ENCODE measurements around the gene FAM81A. TPM values are rescaled to one million over a fixed set of nuclear protein-coding genes. Genes with fewer than 3 reads are reported as not detected.
"Not testable (repeated sequence)": the region's sequence is repeated elsewhere in the genome, so short reads cannot be mapped to it uniquely, and the experiment has no call there.

FAM81A gene
- total and polyA plus RNA-seq, 11 donors = 0.91 to 4.6 (median 3.2) TPM

GRCh38 chr15:59416816-59417215 lies 21.2 kb upstream of the FAM81A start:
- TF ChIP-seq POLR2A (IDR thresholded peaks at IDR 0.05) = no peak
- no peaks in the 10 kb centered on the region for H3K9me3 ChIP-seq
- H3K4me1 ChIP-seq = no peaks in the 10 kb centered on the region
- H3K4me3 ChIP-seq = no peak overlapping the region
- H3K27me3 ChIP-seq = no peaks in the 10 kb centered on the region
- WGBS, 4 donors = 66 to 85% (median 72%) methylated on average over 4 of the region's 4 CpGs
- intact Hi-C loops (cut with DNase I) = loop anchor here in 1 of 10 donors (10.0 kb wide), 1 partner anchor 242 kb away; no protein-coding TSS in a partner anchor
- no peaks in the 10 kb centered on the region for H3K36me3 ChIP-seq
- no peak overlapping the region for H3K27ac ChIP-seq
- DNase-seq = no peak
- no peak for ATAC-seq

DNA sequence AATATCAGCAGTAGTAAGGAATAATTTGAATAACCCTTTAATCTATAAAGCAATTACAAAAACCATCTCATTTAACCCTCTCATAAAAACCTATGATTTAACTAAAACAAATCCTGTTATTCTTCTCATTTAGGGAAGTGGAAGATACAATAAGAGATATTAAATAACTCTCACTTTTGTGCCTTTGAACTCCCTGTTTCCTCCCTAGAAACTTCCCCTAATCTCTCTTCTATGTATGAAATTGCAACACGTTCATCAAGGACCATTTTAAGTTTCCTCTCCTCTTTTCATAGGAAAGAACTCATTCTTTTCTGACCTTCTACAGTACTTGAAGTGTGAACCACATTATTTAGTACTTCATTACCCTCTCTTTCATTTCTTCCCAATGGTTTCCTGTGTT lies 18.8 kb upstream of the FAM81A start:
- TF ChIP-seq POLR2A (IDR thresholded peaks at IDR 0.05) = no peak
- TF ChIP-seq CTCF (IDR thresholded peaks at IDR 0.05) = no peak
- ATAC-seq (no peak), DNase-seq (no peak)
- Histone ChIP-seq H3K36me3 (no peaks in the 10 kb centered on the region), H3K4me3 (no peak overlapping the region), H3K4me1 (no peaks in the 10 kb centered on the region), H3K9me3 (no peaks in the 10 kb centered on the region), H3K27me3 (peaks cover 0 to 15% (median 0%) of the 10 kb centered on the region in 9 donors), H3K27ac (no peak overlapping the region)
- WGBS, 4 donors = 70 to 83% (median 75%) methylated on average over 1 of the region's 1 CpG
- intact Hi-C loops (cut with DNase I) = loop anchor here in 1 of 10 donors (10.0 kb wide), 1 partner anchor 244 kb away; no protein-coding TSS in a partner anchor

GRCh38 chr15:59420108-59420507 lies 17.9 kb upstream of the FAM81A start:
- ATAC-seq (no peak), DNase-seq (no peak)
- Histone ChIP-seq H3K4me1 (no peaks in the 10 kb centered on the region), H3K9me3 (no peaks in the 10 kb centered on the region), H3K36me3 (no peaks in the 10 kb centered on the region), H3K4me3 (no peak overlapping the region), H3K27ac (no peak overlapping the region), H3K27me3 (peaks cover 0 to 15% (median 0%) of the 10 kb centered on the region in 9 donors)
- TF ChIP-seq POLR2A (IDR thresholded peaks at IDR 0.05) (no peak), CTCF (IDR thresholded peaks at IDR 0.05) (no peak)
- WGBS, 4 donors = 72 to 88% (median 83%) methylated on average over 3 of the region's 3 CpGs
- intact Hi-C loops (cut with DNase I) = no loop called here

GRCh38 chr15:59420986-59421618 lies 16.9 kb upstream of the FAM81A start:
- no peak for TF ChIP-seq POLR2A (IDR thresholded peaks at IDR 0.05)
- no peak for TF ChIP-seq CTCF (IDR thresholded peaks at IDR 0.05)
- WGBS, 4 donors = 33 to 55% (median 40%) methylated on average over 10 to 13 of the region's 16 CpGs
- no peak overlapping the region for H3K27ac ChIP-seq
- H3K4me1 ChIP-seq = no peaks in the 10 kb centered on the region
- no peak for DNase-seq
- no peaks in the 10 kb centered on the region for H3K9me3 ChIP-seq
- ATAC-seq = no peak
- H3K36me3 ChIP-seq = no peaks in the 10 kb centered on the region
- peaks cover 0 to 15% (median 0%) of the 10 kb centered on the region in 9 donors for H3K27me3 ChIP-seq
- H3K4me3 ChIP-seq = no peak overlapping the region
- intact Hi-C loops (cut with DNase I) = no loop called here

DNA sequence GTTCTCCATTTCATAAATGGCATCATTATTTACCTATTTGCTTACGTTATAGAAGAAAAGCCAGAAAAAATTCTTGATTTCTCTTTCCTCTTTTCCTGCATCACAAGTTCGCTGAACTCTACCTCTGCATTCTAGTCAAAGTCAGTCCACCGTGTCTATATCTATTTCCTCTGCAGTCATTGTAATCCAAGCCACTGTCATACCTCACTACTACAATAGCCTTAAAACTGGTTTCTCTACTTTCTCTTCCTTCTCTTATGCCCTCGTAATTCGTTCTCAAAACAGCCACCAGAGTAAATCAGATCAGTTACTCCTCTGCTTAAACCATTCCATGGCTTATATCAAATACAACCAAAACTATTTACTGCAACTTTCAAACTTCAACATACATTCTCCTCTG lies 13.4 kb upstream of the FAM81A start:
- WGBS, 4 donors = 49 to 69% (median 61%) methylated on average over 4 to 5 of the region's 5 CpGs

DNA sequence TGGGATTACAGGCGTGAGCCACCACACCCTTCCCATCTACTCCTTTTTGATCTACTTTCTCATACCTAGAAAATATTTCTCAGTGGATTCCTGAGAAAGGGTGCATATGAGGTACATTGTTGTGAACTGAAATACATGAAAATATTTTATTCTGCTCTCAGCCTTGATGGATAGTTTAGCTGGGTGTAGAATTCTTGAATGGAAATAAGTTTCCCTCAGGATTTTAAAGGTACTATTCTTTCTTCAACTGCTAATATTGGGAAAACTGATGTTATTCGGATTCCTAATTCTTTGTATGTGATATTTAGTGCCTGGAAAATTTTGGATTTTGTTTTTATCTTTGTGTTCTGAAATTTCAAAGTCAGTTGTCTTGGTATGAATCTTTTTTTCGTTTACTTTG lies 9.1 kb upstream of the FAM81A start:
- H3K27ac ChIP-seq; H3K36me3 ChIP-seq; H3K4me3 ChIP-seq; intact Hi-C loops (cut with DNase I); ATAC-seq; DNase-seq; H3K4me1 ChIP-seq; H3K27me3 ChIP-seq: not testable (repeated sequence)
- WGBS, 4 donors = 83 to 86% (median 85%) methylated on average over 3 of the region's 3 CpGs
- peaks cover 0 to 18% (median 0%) of the 10 kb centered on the region in 12 donors for H3K9me3 ChIP-seq

More for the DNA sequence above, 13.4 kb upstream of the FAM81A start:
- Histone ChIP-seq H3K4me3 (no peak overlapping the region), H3K27ac (no peak overlapping the region), H3K4me1 (no peaks in the 10 kb centered on the region), H3K27me3 (peaks cover 0 to 15% (median 0%) of the 10 kb centered on the region in 9 donors), H3K36me3 (no peaks in the 10 kb centered on the region), H3K9me3 (peaks cover 0 to 17% (median 0%) of the 10 kb centered on the region in 12 donors)
- ATAC-seq = no peak
- intact Hi-C loops (cut with DNase I) = no loop called here
- DNase-seq = no peak
- TF ChIP-seq CTCF (IDR thresholded peaks at IDR 0.05) = no peak
- no peak for TF ChIP-seq POLR2A (IDR thresholded peaks at IDR 0.05)

All from heart left ventricle (tissue), 16 donors.